ENCODE results near the gene TSHZ1.

DNA sequence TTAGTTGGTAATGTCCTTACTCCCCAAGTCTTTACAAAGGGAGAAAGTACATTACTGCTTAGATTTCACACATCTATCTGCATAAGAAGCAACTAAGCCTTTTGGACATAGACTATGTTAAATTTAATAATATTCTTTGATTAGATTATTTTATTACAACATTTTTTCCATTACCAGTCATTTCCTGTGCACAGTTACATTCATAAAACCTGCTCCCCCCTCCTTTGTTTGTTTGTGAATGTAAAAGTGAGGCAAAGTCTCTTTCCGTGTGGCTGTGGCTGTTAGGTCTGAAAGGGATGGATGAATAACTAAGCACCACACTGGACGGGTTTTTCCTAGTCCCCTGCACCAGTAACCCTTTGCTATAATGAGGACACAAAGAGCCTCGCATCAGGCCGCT lies 11.3 kb upstream of the TSHZ1 start:
- TF ChIP-seq, protein P1, sequence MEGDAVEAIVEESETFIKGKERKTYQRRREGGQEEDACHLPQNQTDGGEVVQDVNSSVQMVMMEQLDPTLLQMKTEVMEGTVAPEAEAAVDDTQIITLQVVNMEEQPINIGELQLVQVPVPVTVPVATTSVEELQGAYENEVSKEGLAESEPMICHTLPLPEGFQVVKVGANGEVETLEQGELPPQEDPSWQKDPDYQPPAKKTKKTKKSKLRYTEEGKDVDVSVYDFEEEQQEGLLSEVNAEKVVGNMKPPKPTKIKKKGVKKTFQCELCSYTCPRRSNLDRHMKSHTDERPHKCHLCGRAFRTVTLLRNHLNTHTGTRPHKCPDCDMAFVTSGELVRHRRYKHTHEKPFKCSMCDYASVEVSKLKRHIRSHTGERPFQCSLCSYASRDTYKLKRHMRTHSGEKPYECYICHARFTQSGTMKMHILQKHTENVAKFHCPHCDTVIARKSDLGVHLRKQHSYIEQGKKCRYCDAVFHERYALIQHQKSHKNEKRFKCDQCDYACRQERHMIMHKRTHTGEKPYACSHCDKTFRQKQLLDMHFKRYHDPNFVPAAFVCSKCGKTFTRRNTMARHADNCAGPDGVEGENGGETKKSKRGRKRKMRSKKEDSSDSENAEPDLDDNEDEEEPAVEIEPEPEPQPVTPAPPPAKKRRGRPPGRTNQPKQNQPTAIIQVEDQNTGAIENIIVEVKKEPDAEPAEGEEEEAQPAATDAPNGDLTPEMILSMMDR (IDR thresholded peaks at IDR 0.05) = no peak
- TF ChIP-seq POLR2A (IDR thresholded peaks at IDR 0.05) = no peak

All from gastroesophageal sphincter (tissue), 3 donors.